Measurements from ENCODE around the gene UCN2.
A peak's percentile ranks its signal among the peaks of the same experiment; 100 is the strongest.

UCN2 gene, protein sequence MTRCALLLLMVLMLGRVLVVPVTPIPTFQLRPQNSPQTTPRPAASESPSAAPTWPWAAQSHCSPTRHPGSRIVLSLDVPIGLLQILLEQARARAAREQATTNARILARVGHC

DNA sequence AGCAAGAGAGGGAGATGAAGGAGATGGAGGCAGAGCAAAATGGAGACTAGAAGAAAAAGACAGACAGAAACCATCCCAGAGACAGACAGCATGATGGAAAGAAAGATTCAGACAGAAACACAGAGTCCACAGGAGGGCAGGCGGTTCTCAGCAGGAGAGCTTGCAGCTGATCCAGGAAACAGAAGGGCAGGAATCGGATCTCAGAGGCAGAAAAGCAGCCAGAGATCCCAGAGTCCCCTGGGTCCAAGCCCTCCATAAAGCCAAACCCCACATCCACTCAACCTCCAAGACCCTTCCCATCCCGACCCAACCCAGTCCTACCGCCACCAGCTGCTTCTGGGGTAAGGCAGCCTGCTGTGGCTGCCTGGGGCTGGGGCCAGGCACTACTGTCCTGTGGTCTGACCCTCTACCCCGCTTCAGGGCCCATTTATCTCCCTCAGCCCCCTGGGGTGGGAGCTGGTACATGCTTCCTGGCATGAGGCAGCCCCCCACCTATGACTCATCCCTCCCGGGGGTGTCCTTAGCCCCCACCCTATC, at the start of gene UCN2:
TSS of gene UCN2 (minus strand) at position 400 of the 537 bp plus-strand sequence. CDS start 657 bp downstream, outside the sequence.
- no peak for DNase-seq (ENCODE audit: low read depth, low spot score)

DNA sequence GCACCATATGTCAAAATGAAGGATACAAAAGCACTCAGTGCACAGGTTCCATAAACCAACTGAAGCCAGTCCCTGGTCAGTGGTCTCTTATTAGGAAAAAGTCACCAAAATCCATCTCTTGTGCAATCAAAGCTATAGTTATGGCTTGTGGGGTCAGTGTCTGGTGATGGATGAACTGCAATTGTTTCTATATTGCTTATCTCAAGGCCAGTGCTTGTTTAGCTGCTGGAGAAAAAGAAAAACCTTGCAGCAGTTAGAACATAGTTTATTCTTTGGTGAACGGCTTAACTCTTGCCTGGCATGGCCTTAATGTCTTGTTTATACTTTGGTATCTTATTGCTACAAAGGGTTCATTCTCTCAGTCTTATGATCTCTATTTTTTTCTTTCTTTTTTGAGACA, 48.7 kb upstream of the UCN2 start:
- no peak for DNase-seq (ENCODE audit: low read depth, low spot score)

DNA sequence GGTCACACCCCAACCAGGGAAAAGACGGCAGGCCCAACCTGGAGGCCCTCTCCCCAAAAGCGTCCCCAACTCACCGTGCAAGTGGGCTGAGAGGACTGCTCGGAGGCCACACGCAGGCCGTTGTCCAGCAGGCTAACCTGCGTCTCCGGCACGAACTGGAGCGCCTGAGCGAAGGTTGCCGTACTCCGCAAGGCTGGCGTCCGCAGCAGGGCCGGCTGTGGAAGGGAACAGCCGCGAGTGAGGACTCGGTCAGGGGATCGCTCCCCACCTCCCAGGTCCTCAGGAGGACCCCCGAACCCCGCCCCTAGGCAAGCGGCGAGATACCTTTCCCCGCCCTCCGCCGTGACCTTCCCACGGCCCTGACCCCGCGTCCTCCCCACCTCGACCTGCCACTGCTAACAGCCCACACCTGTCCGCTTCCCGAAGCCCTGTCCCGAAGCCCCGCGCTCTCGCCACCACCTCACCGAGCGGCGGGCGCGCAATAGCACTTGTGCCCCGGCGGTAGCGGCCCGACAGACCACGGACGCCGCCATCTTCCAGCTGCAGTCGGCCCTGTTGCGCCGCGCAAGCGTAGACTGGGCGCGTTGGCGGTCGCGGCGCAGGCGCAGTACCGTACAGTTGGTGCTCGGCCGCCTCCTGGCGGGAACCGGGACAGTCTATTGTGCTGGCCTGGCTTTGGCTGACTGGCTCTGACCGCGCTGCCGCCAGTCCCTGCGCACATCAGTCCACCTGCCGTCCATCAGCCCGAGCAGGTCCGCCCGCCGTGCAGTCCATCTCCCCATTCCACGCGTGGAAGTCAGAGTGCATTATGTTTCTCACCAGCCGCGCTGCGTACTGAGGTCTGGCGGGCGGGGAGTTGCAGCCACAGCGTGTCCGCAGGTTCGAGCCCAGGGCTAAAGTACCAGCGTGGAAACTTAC, 45.8 kb upstream of the UCN2 start, which contains the start of gene UQCRC1:
TSS of gene UQCRC1 (minus strand) at position 559 of the 918 bp plus-strand sequence. CDS start at position 533, 26 bp downstream.
- peak; percentile 74 for DNase-seq (ENCODE audit: low read depth, low spot score)

DNA sequence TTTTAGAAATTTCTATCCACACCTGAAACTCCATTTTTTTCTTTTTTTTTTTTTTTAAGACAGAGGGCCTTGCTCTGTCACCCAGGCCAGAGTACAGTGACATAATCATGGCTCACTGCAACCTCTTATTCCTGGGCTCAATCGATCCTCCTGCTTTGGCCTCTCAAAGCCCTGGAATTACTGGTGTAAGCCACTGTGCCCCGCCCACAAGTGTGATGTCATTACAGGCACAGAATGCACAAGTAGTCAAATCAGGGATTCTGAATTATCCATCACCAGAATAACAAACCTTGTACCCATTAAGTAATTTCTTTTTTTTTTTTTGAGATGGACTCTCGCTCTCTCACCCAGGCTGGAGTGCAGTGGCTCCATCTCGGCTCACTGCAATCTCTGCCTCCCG, 43.9 kb upstream of the UCN2 start:
- no peak for DNase-seq (ENCODE audit: low read depth, low spot score)

DNA sequence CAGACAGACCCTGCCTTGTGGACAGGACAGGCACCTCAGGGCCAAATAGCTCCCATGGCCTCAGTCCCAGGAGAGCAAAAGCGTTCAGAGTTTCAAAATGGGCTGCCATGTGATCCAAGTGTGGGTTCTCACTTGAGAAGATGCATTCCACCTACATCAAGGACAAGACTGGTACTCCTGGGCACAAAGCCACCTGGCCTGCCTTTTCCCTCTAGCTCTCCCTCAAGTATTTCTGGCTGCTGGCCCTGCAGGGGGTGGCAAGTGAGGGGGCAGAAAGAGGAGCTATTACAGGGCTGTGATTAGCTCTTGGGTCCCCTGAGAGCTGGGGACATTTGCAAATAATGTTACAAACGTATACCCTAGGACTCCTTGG, 38.0 kb upstream of the UCN2 start:
- DNase-seq (ENCODE audit: low read depth, low spot score) = no peak

DNA sequence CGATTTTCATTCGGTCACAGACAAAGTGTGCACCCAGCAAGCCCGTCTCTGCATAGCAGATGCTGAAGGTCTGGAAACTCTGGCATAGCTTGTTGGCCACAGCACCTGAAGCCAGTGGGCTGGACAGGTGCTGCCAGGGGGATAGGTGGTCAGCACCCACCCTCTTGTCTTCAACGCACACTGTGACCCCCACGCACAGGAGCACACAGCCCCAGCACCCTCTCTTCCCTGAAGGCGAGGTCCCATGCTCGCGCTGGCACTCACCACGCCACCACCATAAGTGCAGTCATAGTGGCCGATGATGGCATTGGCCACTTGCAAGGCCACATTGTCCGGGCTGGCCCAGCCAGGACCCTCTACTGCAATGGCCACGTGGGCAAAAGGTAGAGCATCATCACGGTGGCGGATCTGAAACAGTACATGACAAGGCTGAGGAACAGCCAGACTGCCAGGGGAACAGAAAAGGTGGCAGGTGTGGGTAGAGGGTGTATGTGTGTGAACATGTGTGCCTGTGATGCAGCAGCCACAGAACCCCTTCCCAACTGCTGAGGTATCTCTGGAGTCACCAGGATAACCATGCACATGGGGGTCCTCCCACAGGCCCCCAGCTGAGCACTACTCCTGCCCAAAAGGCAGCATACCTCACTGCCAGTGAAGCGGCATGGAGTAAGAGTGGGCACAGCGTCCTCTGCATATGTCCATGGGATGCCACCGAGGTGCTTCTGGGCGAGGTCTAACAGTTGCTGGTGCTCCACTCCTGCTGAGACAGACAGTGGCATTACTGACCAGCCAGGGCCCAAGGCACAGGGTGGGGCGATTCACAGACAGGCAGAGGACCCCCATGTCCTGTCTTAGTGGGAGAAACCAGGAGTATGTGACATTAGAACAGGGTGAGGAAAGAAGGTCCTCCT, 37.4 kb upstream of the UCN2 start:
- no peak for DNase-seq (ENCODE audit: low read depth, low spot score)

DNA sequence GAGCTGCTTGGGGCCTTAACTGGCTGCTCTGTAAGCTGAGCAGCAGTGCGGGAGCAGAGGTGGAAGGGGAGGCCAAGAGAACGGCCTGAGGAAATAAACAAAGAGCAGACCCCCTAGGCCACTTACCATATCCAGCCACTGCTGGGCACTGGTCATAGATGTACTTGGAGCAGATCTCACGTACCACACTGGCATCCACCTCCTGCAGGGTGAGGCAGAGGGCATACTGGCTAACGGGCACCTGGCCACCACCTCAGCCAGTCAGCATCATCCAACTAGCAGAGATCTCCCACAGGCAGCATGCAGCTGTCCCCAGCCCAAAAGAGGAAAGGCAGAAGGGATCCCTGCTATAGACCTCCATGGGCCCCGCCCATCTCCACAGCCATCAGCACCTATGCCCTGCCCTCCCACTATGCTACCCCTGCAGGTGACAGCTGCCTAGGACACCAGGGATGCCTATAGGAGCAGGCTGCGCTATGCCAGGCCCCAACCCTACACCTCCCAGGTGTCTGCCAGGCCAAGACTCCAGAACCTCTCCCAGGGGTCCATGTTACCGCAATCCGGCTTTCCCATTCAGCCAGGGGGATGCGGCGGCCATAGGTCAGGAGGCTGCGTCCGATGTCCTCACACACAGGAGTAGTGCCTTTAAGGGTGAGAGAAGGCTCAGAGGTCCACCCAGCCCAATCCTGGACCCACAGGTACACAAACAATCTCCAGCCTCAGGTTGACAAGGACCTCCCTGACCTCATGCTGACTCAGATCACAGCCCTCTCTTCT, 36.1 kb upstream of the UCN2 start:
- DNase-seq (ENCODE audit: low read depth, low spot score) = no peak

DNA sequence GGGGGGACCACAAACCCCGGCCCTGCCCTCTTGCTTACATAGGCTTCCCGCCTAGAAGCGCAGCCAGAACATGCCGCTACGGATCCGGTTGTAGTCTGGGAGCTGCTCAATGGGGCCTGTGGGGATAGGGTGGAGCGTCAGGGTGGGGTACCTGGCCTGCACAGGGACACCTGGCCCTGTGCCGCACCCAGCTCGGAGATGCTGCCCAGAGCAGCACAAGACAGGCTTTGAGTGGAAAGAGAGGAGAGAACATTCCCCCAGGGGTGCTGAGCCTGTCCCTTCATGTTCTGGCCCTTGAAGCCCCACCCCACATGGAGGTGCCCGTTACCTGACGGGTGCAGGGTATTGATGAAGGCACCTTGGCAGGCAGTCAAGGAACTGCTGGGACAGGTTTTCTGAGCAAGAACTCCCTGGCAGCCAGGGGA, 35.5 kb upstream of the UCN2 start:
- DNase-seq (ENCODE audit: low read depth, low spot score) = no peak

DNA sequence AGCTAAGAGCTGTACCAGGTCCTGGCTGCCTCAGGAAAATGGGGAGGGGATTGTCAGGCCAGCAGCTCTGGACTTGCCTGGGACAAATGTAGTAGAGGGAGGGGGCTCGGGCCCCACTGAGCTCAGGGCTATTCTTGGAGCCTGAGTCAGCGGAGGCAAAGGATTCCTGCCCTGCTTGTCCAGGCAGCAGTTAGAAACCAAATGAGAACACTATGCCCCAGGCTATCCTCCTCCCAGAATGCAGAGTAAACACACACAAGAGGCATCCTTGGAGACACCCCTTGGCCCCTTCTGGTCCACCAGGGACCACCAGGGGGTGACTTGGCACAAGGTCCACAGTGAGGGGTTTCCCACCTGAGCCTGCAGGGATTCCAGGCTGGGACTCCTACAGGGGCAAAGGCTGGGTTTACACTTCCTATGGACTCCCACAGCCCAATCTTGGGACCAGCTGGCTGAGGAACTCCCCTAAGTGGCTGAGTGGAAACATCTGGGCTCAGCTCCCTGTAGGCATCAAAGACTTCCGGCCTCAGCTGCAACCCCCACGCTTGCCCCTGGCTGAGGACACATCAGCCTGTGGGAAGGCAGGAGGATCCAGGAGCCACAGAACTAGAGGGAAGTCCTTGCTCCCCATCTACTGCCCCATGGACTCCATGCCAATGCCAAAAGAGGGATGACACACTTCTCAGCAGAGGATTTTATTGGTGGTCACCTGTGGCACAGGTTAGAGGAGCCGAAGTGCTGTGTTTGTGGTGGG, 34.9 kb upstream of the UCN2 start:
- DNase-seq (ENCODE audit: low read depth, low spot score) = no peak

DNA sequence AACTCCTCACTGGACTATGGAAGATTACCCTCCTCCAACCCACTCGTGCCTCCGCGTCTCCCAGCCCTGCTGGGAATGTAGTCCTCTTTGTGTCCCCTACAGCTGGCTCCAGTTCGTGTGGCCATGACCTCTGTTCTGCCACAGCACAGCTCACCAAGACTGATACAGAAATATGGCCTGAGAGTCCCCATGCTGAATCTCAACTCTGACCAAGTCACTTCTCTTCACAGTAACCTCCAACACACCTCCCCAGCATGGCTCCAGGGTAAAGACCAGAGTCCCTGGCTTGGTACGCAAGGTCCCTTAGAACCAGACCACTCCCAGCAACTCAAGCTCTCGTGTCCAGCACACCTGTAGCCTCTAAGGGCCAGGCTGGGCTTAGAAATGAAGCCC, 33.8 kb upstream of the UCN2 start:
- no peak for DNase-seq (ENCODE audit: low read depth, low spot score)

DNA sequence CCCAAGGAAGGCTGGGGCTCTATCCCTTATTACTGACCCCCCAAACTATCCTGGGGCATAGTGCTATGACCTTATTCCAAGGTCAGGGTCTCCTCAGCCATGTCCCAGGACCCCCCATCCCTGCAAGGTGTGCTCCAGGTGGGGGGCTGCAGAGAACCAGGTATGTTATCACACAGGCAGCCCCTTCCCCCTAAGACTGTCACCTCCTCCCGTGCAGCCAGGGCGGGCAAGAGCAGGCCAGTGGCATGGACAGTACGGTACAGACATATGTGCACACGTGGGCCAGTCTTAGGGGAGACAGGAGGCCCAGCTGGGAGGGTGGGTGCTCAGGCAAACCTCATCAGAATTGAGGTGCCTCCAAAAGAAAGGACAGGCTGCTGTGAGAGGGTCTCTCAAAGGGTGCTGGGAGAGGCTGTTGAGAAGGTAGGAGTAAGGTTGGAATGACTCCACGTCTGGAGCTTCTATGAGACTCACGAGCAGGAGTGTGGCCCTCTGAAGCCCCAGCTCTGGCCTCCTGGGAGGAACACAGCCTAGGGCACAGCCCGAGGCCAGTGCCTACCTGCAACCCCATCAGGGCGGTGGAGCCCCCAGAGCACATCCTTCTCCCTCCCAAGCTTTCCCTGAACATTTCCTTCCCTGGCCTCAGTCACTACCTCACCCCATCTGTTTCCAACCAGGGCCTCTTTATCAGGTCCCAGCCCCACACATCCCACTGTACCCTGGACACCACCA, 33.3 kb upstream of the UCN2 start:
- no peak for DNase-seq (ENCODE audit: low read depth, low spot score)

DNA sequence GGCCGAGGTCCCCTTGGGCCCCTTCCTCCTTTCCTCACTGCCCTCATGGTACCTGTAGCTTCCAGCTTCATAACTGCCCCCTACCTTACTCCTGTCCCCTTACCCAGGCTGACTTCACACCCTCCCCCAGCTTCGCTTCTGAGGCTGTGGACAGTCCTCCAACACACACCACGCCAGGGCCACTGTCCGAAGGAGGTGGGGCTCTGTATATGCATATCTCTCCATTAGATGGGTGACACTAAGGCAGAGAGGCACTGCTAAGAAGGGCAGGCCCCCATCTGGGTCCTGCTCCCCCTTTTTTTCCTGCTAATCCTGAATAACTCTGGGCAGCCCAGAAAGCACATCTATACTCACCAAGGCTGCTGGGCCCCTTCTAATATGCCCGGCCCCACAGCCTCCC, 32.6 kb upstream of the UCN2 start:
- DNase-seq (ENCODE audit: low read depth, low spot score) = no peak

DNA sequence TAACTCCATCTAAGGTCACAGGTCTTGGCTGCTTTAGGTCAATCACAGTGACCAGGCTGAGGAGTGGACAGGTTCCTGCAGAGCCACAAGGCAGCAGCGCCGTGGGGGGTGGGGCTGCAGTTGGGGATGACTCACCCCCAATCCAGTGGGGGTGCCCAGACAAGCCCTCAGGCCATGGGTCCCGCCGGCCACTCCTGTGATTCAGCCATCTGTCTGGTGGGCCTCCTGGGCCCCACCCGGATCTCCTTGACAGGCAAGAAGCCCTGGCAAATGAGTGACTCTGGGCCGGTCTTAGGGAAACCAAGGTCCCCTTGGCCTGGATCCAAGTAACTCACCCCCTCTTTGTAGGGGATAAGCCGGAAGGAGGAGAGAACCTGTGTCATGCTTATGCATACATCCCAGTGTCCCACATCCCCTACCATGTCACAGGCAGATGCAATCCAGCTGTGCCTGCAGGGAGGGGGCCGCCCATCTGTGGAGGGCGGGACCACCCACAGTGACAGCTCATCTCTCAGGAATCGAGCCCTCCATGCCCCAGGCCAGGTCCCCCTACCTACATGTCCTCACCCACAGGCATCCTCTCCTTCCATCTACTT, 32.0 kb upstream of the UCN2 start:
- DNase-seq (ENCODE audit: low read depth, low spot score) = no peak

DNA sequence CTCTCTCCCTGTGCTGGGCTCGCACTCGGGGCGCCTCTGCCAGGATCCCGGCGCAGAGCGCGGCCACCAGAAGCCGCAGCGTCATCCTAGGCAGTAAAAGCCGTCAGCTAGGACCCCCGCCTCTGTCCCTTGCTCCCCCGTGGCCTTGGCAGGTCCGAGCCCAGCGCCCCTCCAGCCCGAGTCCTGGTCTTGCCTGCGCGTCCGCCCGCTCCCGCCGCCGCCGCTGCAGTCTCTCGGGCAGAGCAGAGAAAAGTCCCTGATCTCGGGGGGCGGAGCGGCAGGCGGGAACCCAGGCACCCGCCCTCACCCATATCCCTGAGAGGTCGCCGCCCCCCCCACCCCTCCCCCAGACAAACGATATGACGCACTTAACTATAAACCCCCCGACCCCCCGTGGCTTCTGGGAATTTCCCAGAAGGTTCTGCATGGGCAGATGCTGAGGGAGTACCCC, 31.5 kb upstream of the UCN2 start, which contains the start of gene COL7A1:
TSS of gene COL7A1 (minus strand) at position 255 of the 451 bp plus-strand sequence. CDS start at position 85, 170 bp downstream.
- DNase-seq (ENCODE audit: low read depth, low spot score) = no peak

DNA sequence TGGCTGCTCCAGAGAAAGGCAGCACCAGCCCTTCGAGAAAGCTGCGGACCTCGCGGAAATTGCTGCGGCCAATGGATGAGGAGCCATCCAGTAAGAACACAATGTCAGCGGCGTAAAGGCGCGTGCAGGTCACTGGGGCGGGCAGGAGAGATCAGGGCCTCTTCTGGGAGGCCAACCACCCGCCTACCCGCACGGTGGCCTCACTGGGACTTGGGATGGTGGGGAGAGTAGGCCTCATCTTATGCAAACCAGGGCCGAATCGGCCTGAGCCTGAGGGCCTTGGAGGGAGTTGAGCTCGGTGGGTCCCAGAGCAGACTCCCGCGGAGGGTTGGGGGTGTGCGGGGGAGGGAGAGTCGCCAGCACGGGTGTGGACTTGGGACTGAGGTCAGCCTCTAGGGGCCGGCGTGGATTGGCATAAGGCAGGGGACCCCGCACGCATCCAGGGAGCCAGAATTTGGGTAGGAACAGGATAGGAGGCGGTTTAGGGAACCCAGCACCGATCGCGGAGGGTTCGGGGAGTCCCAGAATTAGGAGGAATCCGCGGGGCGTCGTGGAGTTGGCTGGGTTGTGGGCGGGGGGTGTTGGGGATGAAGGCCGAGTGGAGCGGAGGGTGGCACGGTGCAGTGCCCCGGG, 31.0 kb upstream of the UCN2 start:
- DNase-seq (ENCODE audit: low read depth, low spot score) = no peak

DNA sequence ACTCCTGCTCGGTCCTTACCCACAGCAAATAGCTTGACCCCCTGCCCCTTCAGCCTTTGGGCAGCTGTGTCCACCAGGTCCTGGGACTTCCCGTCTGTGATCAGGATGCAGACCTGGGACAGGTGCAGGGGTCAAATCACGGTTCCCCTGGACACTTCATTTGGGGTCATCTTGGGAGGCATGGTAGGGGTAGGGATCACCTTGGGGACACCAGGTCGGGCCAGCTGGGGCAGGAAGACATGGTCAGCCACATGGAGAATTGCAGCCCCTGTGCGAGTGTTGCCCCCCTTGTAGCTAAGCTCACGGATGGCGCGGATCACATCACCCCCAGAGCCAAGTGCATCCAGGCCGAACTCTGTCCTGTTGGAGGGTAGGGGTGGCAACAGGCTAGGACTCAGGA, 29.8 kb upstream of the UCN2 start:
- no peak for DNase-seq (ENCODE audit: low read depth, low spot score)

DNA sequence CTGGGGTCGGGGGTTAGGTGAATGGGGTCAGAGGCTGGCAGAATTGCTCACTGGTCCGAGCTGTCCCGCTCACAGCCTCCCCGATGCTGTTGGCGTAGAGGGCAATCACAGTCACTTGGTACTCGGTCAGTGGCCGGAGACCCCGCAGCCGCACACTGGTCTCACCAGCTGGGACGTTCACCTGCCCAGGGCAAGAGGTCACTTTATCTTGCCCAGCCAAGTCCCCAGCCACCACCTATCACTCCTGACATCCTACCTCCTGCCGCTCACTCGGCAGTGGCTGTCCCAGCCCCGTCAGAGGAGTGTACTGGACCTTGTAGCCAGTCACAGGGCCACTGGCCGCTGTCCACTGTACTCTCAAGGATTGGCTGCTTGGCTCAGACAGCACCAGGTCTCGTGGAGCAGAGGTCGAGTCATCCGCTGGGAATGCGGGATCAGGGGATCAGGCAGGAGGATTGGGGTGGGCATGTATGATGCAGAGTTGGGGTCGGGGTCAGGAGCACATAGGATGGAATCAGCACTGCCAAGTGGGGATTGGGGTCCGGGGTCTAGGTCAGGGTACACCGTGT, 29.0 kb upstream of the UCN2 start:
- no peak for DNase-seq (ENCODE audit: low read depth, low spot score)

DNA sequence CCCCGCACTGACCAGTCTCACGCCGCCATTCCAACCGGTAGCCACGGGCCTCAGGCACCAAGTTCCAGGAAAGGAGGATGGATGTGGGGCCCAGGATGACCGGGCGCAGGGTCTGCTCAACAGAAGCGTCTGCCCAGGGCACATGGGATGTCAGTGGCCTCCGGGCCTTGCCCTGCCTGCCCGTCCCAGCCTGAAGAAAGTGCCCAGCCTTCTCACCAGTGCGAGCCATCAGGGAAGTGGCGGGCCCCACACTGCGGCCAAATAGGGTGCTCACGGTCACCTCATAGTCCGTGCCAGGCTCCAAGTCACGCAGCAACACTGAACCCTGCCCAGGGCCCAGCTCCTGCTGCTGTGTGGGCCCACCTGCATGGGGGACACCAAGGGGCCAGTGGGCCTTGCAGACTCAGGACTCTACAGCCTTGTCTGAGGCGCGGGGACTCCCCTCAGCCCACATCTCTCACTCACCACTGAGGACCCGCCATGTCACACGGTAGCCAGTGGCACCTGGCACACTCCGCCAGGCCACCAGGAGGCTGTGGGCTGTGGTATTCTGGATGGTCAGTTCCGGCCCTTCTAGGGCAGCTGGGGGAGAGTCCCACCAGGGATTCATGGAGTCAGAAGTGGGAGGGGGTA, 28.4 kb upstream of the UCN2 start:
- DNase-seq (ENCODE audit: low read depth, low spot score) = no peak

Measured in activated naive CD8-positive, alpha-beta T cell treated with anti-CD3 and anti-CD28 coated beads, Interleukin-2, amount 50 U/mL, for 16 hours (primary cell).